ENCODE data around the gene RAB11B.

DNA sequence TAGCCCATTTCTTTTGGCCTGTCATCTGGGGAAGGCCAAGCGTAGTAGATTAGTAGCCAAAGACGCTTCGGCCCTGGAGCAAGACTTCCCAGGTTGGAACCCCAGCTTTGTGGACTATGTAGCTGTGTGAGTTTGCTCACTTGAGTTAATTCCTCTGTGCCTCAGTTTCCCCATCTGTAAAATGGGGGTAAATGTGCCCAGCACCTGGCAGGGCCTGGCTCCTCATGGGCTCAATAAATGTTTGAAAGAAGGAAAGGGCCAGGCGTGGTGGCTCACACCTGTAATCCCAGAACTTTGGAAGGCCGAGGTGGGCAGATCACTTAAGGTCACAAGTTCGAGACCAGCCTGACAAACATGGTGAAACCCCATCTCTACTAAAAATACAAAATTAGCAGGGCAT, 39.7 kb downstream of the RAB11B start:
- TF ChIP-seq POLR2AphosphoS5 (IDR thresholded peaks at IDR 0.05) = no peak
- TF ChIP-seq, protein P1, sequence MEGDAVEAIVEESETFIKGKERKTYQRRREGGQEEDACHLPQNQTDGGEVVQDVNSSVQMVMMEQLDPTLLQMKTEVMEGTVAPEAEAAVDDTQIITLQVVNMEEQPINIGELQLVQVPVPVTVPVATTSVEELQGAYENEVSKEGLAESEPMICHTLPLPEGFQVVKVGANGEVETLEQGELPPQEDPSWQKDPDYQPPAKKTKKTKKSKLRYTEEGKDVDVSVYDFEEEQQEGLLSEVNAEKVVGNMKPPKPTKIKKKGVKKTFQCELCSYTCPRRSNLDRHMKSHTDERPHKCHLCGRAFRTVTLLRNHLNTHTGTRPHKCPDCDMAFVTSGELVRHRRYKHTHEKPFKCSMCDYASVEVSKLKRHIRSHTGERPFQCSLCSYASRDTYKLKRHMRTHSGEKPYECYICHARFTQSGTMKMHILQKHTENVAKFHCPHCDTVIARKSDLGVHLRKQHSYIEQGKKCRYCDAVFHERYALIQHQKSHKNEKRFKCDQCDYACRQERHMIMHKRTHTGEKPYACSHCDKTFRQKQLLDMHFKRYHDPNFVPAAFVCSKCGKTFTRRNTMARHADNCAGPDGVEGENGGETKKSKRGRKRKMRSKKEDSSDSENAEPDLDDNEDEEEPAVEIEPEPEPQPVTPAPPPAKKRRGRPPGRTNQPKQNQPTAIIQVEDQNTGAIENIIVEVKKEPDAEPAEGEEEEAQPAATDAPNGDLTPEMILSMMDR (IDR thresholded peaks at IDR 0.05; ENCODE audit: poor library complexity, severe bottlenecking) = no peak
- TF ChIP-seq EZH2 (IDR thresholded peaks at IDR 0.05; ENCODE audit: borderline replicate concordance, insufficient read depth, low read length, poor library complexity, severe bottlenecking) = no peak
- no peak for TF ChIP-seq RAD21 (conservative IDR thresholded peaks at IDR 0.05)

Measured in neural cell (in vitro differentiated cells).